Measurements from ENCODE around the gene MAPRE2.

MAPRE2 gene

GRCh38 chr18:35062408-35062807, 21.2 kb downstream of the MAPRE2 start:
- no peak for DNase-seq (ENCODE audit: low spot score)

- DNase-seq (ENCODE audit: low spot score) = no peak
Measured at GRCh38 chr18:35063875-35064690, 22.9 kb downstream of the MAPRE2 start.

GRCh38 chr18:35067454-35067853, 26.2 kb downstream of the MAPRE2 start:
- DNase-seq (ENCODE audit: low spot score) = no peak

GRCh38 chr18:35071819-35072247, 30.6 kb downstream of the MAPRE2 start:
- no peak for DNase-seq (ENCODE audit: low spot score)

- DNase-seq (ENCODE audit: low spot score) = no peak
Measured at GRCh38 chr18:35072616-35073015, 31.4 kb downstream of the MAPRE2 start.

- DNase-seq (ENCODE audit: low spot score) = no peak
Measured at GRCh38 chr18:35073186-35074105, 32.2 kb downstream of the MAPRE2 start.

- DNase-seq (ENCODE audit: low spot score) = no peak
Measured at GRCh38 chr18:35074581-35074980, 33.4 kb downstream of the MAPRE2 start.

GRCh38 chr18:35075132-35075531, 33.9 kb downstream of the MAPRE2 start:
- no peak for DNase-seq (ENCODE audit: low spot score)

GRCh38 chr18:35076135-35076924, 35.1 kb downstream of the MAPRE2 start:
- no peak for DNase-seq (ENCODE audit: low spot score)

GRCh38 chr18:35077937-35078336, 36.7 kb downstream of the MAPRE2 start:
- no peak for DNase-seq (ENCODE audit: low spot score)

- DNase-seq (ENCODE audit: low spot score) = no peak
Measured at GRCh38 chr18:35080058-35080457, 38.8 kb downstream of the MAPRE2 start.

GRCh38 chr18:35083174-35083712, 42.0 kb downstream of the MAPRE2 start:
- no peak for DNase-seq (ENCODE audit: low spot score)

- no peak for DNase-seq (ENCODE audit: low spot score)
Measured at GRCh38 chr18:35084494-35085449, 43.6 kb downstream of the MAPRE2 start.

GRCh38 chr18:35085450-35086380, 44.5 kb downstream of the MAPRE2 start:
- DNase-seq (ENCODE audit: low spot score) = no peak

GRCh38 chr18:35086704-35087103, 45.5 kb downstream of the MAPRE2 start:
- no peak for DNase-seq (ENCODE audit: low spot score)

- DNase-seq (ENCODE audit: low spot score) = no peak
Measured at GRCh38 chr18:35087726-35088125, 46.5 kb downstream of the MAPRE2 start.

GRCh38 chr18:35088921-35089320, 47.7 kb downstream of the MAPRE2 start:
- no peak for DNase-seq (ENCODE audit: low spot score)

GRCh38 chr18:35089382-35089781, 48.2 kb downstream of the MAPRE2 start:
- DNase-seq (ENCODE audit: low spot score) = no peak

GRCh38 chr18:35089891-35090550, 48.8 kb downstream of the MAPRE2 start:
- no peak for DNase-seq (ENCODE audit: low spot score)

Data from CD4-positive, alpha-beta T cell treated with Interleukin-6 at 100 ng/mL for 8 hours (primary cell).